Fibroblast of lung (primary cell): Measurements from ENCODE around the gene SERPINE2. TPM values are rescaled to one million over a fixed set of nuclear protein-coding genes. Genes with fewer than 3 reads are reported as not detected.

Source experiments
- DNase-seq, 2 donors: peaks; one replicate each; pipeline versions ENCODE4 v3.0.0 to v3.0.0-alpha.2; 2010; ENCODE audit warnings: low read depth in 2 of 2
- H2AFZ ChIP-seq: 2 replicates; pipeline ENCODE4 v1.5.1; 2012; ENCODE audit warnings: low read length, control low read depth, inconsistent platforms
- H3K27ac ChIP-seq: 2 replicates; pipeline ENCODE4 v1.5.1; 2011; ENCODE audit warnings: low read length, control low read depth; ENCODE audit not compliant: insufficient read depth
- H3K27me3 ChIP-seq: 2 replicates; pipeline ENCODE4 v1.5.1; 2011; ENCODE audit warnings: mild to moderate bottlenecking, low read length; ENCODE audit not compliant: control insufficient read depth, insufficient read depth
- H3K36me3 ChIP-seq: 2 replicates; pipeline ENCODE4 v1.5.1; 2011; ENCODE audit warnings: low read length; ENCODE audit not compliant: control insufficient read depth, insufficient read depth
- H3K4me1 ChIP-seq: 2 replicates; pipeline ENCODE4 v1.5.1; 2011; ENCODE audit warnings: low read length; ENCODE audit not compliant: control insufficient read depth, insufficient read depth; ENCODE audit errors: extremely low read depth
- H3K4me2 ChIP-seq: 2 replicates; pipeline ENCODE4 v1.5.1; 2011; ENCODE audit warnings: low read length, control low read depth; ENCODE audit not compliant: insufficient read depth; ENCODE audit errors: extremely low read depth
- H3K4me3 ChIP-seq, 4 experiments: fragments of 200-600 bp in 1 of 4; sonication (generic) in 1 of 4; replicated peaks in 1 of 4; 2 replicates each; pipeline ENCODE4 v1.5.1; 2011 to 2016; ENCODE audit warnings: low read length in 4 of 4, low read depth in 3 of 4, mild to moderate bottlenecking in 3 of 4, control low read depth in 2 of 4, inconsistent platforms in 1 of 4, mixed read lengths in 1 of 4; ENCODE audit not compliant: insufficient read depth in 1 of 4; ENCODE audit errors: control extremely low read depth in 1 of 4
- H3K79me2 ChIP-seq: 2 replicates; pipeline ENCODE4 v1.5.1; 2012; ENCODE audit warnings: mild to moderate bottlenecking, low read length, inconsistent platforms; ENCODE audit not compliant: control insufficient read depth, insufficient read depth
- H3K9ac ChIP-seq: 2 replicates; pipeline ENCODE4 v1.5.1; 2011; ENCODE audit warnings: mild to moderate bottlenecking, low read length, control low read depth; ENCODE audit not compliant: insufficient read depth
- H3K9me3 ChIP-seq: 2 replicates; pipeline ENCODE4 v1.5.1; 2012; ENCODE audit warnings: low read depth, low read length; ENCODE audit not compliant: control insufficient read depth, insufficient read depth
- H4K20me1 ChIP-seq: 2 replicates; pipeline ENCODE4 v1.5.1; 2011; ENCODE audit warnings: low read length; ENCODE audit not compliant: control insufficient read depth, insufficient read depth; ENCODE audit errors: extremely low read depth
- CTCF ChIP-seq, 2 donors: IDR thresholded peaks in 1 of 2; conservative IDR thresholded peaks in 1 of 2; 1 replicate in 1 of 2; 2 replicates in 1 of 2; pipeline ENCODE4 v1.5.1; 2011 to 2012; ENCODE audit warnings: low read length in 2 of 2, control low read depth in 1 of 2, inconsistent platforms in 1 of 2, low read depth in 1 of 2, mild to moderate bottlenecking in 1 of 2
- EZH2 ChIP-seq: IDR thresholded peaks from 2 replicates; pipeline ENCODE4 v1.5.1; 2012; ENCODE audit warnings: low read length, control low read depth, mild to moderate bottlenecking; ENCODE audit errors: missing control alignments
- polyA plus RNA-seq, 2 donors: library from polyadenylated mRNA; depleted of rRNA in 1 of 2; stranded (reverse) in 1 of 2; unstranded in 1 of 2; fragments of >200 nt; gene quantifications; 2 replicates each; pipeline ENCODE4 v1.2.1, GENCODE V29; 2011 to 2012; ENCODE audit warnings: missing spikeins in 1 of 2
- total RNA-seq: library from RNA; depleted of rRNA; stranded (reverse); fragments of >200 nt; gene quantifications from 2 replicates; pipeline ENCODE4 v1.2.1, GENCODE V29; 2014

Gene SERPINE2
- total and polyA plus RNA-seq, 2 donors (not counting 1 experiment from before 2014, with no cell fraction given), result 77.9 to 149 TPM

GRCh38 chr2:224075588-224075987 is 36.5 kb upstream of the SERPINE2 start:
- Histone ChIP-seq H3K9ac (no peak overlapping the region), H3K9me3 (no peaks in the 10 kb centered on the region), H3K4me3 (no peak overlapping the region), H4K20me1 (no peaks in the 10 kb centered on the region), H3K79me2 (no peaks in the 10 kb centered on the region), H3K36me3 (no peaks in the 10 kb centered on the region), H2AFZ (no peak overlapping the region), H3K4me1 (no peaks in the 10 kb centered on the region), H3K27me3 (no peaks in the 10 kb centered on the region), H3K27ac (no peak overlapping the region), H3K4me2 (no peak overlapping the region)
- DNase-seq, result no peak
- TF ChIP-seq EZH2 (no peak), CTCF (conservative IDR thresholded peaks at IDR 0.05 in 1 of 2, IDR thresholded peaks at IDR 0.05 in 1 of 2; ENCODE audit: low read depth in 1 of 2, low read length in 2 of 2) (no peak)

GRCh38 chr2:224073676-224074075 is 34.6 kb upstream of the SERPINE2 start:
- Histone ChIP-seq H3K4me2 (no peak overlapping the region), H3K9me3 (no peaks in the 10 kb centered on the region), H3K4me1 (no peaks in the 10 kb centered on the region), H3K27ac (no peak overlapping the region), H4K20me1 (no peaks in the 10 kb centered on the region), H2AFZ (no peak overlapping the region), H3K36me3 (no peaks in the 10 kb centered on the region), H3K79me2 (no peaks in the 10 kb centered on the region), H3K27me3 (no peaks in the 10 kb centered on the region), H3K9ac (no peak overlapping the region), H3K4me3 (no peak overlapping the region)
- TF ChIP-seq EZH2 (no peak), CTCF (conservative IDR thresholded peaks at IDR 0.05 in 1 of 2, IDR thresholded peaks at IDR 0.05 in 1 of 2; ENCODE audit: low read depth in 1 of 2, low read length in 2 of 2) (no peak)
- no peak for DNase-seq

- H3K9me3 ChIP-seq, result no peaks in the 10 kb centered on the region
- no peaks in the 10 kb centered on the region for H4K20me1 ChIP-seq
- no peaks in the 10 kb centered on the region for H3K4me1 ChIP-seq
- no peak overlapping the region for H3K27ac ChIP-seq
- TF ChIP-seq CTCF (conservative IDR thresholded peaks at IDR 0.05 in 1 of 2, IDR thresholded peaks at IDR 0.05 in 1 of 2; ENCODE audit: low read depth in 1 of 2, low read length in 2 of 2) (no peak), EZH2 (no peak)
- H3K4me2 ChIP-seq, result no peak overlapping the region
- H3K4me3 ChIP-seq, result no peak overlapping the region
- no peak overlapping the region for H3K9ac ChIP-seq
- H2AFZ ChIP-seq, result no peak overlapping the region
- H3K79me2 ChIP-seq, result no peaks in the 10 kb centered on the region
- no peaks in the 10 kb centered on the region for H3K36me3 ChIP-seq
- peak in 1 of 2 donors; percentile 86 for DNase-seq
- no peaks in the 10 kb centered on the region for H3K27me3 ChIP-seq
Observed at GRCh38 chr2:224072541-224073188, 33.6 kb upstream of the SERPINE2 start.
